ENCODE data around the gene IDI2.

DNA sequence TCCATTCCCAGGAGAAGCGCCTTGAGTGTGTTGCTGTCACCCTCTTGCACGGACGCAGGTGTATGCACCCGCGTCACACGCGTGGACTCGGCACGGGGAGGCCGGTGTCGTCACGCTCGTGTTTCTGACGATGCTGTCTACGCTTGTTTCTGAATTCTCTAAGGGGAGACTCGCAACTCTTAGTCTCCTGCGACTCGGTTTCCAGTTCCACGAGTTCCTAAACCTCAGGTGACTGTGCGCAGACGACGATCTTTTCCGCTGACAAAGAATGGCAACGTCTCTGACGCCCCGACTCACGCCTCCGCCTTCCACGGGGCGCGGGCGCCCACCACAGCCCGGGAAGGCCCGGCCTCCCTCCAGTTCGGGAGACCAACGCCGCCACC, 22.7 kb upstream of the IDI2 start:
- TF ChIP-seq CTCF (IDR thresholded peaks at IDR 0.05; ENCODE audit: low read depth, low read length) (no peak), EZH2phosphoT487 (IDR thresholded peaks at IDR 0.05; ENCODE audit: low read depth) (no peak)
